Measurements from ENCODE around the gene RANBP10. TPM values are rescaled to one million over a fixed set of nuclear protein-coding genes. Genes with fewer than 3 reads are reported as not detected.

RANBP10 gene
- total and polyA plus RNA-seq, 4 donors: 9.8 to 15.5 (median 13.8) TPM

DNA sequence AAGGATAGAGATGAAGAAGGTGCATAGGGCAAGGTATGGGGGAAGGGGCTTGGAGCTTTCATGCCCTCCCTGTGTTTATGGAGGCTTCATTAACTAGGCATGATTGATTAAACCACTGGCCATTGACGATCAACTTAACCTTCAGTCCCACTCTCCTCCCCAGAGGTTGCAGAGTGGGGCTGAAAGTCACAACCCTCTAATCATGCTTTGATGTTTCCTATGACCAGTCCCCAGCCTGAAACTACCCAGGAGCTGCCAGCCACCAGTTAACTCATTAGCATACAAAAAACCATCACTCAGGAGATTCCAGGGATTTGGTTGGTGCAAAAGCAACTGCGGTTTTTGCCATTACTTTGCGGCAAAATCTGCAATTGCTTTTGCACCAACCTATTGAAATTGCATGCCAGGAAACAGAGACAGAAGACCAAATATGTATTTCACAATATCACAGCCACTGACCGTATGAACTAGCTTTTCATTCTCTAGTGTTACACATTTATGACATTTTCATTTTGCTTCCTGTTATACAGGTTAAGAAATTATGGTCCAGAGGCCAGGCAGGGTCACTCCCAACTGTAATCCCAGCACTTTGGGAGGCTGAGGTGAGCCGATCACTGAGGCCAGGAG is 92.6 kb downstream of the RANBP10 start:
- no peaks in the 10 kb centered on the region for H3K27me3 ChIP-seq (ENCODE audit: control insufficient read depth in 4 of 4, insufficient read depth in 4 of 4, low read length in 3 of 4)
- H3K4me3 ChIP-seq (ENCODE audit: low read depth in 1 of 3, low read length in 3 of 3): no peak overlapping the region

DNA sequence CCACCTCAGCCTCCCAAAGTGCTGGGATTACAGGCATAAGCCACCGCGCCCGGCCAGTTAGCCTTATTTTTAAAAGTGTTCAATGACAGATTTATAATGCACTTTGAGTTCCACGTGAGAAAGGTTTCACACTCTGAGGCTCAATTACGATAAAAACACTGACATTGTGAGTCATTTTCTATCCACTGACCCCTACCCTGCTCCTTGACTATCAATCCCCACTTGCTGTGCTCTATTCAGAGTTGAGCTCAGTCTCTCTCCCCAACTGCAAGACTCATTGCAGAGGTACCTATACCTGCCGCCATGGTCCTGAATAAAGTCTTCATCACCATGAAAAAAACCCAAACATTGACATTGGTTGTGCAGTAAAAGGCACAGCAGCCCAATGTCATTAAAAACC is 95.8 kb downstream of the RANBP10 start:
- H3K27ac ChIP-seq (ENCODE audit: low read depth in 1 of 2, low read length in 2 of 2): no peak overlapping the region
- no peaks in the 10 kb centered on the region for H3K9me3 ChIP-seq (ENCODE audit: control insufficient read depth in 4 of 4, low read length in 3 of 4)
- peaks cover 0 to 4% (median 0%) of the 10 kb centered on the region in 4 donors for H3K36me3 ChIP-seq (ENCODE audit: control insufficient read depth in 4 of 4, insufficient read depth in 3 of 4, low read depth in 1 of 4, low read length in 3 of 4)
- no peaks in the 10 kb centered on the region for H3K27me3 ChIP-seq (ENCODE audit: control insufficient read depth in 4 of 4, insufficient read depth in 4 of 4, low read length in 3 of 4)
- H3K9ac ChIP-seq (ENCODE audit: low read depth in 1 of 2, low read length in 2 of 2): no peak overlapping the region
- H3K4me1 ChIP-seq (ENCODE audit: control insufficient read depth in 4 of 4, insufficient read depth in 4 of 4, low read length in 3 of 4): peaks cover 5 to 29% (median 16%) of the 10 kb centered on the region in 4 donors
- DNase-seq (ENCODE audit: low spot score): no peak
- no peak overlapping the region for H3K4me3 ChIP-seq (ENCODE audit: low read depth in 1 of 3, low read length in 3 of 3)
- TF ChIP-seq TAF1 (conservative IDR thresholded peaks at IDR 0.05) (no peak), FOXA2 (IDR thresholded peaks at IDR 0.05) (no peak), EGR1 (IDR thresholded peaks at IDR 0.05; ENCODE audit: low read depth in 2 of 2) (no peak), FOXA1 (IDR thresholded peaks at IDR 0.05) (no peak), SP1 (IDR thresholded peaks at IDR 0.05) (no peak), GABPA (IDR thresholded peaks at IDR 0.05 in 1 of 2, conservative IDR thresholded peaks at IDR 0.05 in 1 of 2) (no peak), YY1 (IDR thresholded peaks at IDR 0.05) (no peak), NR2F2 (IDR thresholded peaks at IDR 0.05) (no peak), HNF4G (IDR thresholded peaks at IDR 0.05) (no peak), HNF4A (conservative IDR thresholded peaks at IDR 0.05) (no peak), JUND (IDR thresholded peaks at IDR 0.05) (no peak), RXRA (IDR thresholded peaks at IDR 0.05) (no peak), RAD21 (IDR thresholded peaks at IDR 0.05) (no peak)
- TF ChIP-seq, protein P1, sequence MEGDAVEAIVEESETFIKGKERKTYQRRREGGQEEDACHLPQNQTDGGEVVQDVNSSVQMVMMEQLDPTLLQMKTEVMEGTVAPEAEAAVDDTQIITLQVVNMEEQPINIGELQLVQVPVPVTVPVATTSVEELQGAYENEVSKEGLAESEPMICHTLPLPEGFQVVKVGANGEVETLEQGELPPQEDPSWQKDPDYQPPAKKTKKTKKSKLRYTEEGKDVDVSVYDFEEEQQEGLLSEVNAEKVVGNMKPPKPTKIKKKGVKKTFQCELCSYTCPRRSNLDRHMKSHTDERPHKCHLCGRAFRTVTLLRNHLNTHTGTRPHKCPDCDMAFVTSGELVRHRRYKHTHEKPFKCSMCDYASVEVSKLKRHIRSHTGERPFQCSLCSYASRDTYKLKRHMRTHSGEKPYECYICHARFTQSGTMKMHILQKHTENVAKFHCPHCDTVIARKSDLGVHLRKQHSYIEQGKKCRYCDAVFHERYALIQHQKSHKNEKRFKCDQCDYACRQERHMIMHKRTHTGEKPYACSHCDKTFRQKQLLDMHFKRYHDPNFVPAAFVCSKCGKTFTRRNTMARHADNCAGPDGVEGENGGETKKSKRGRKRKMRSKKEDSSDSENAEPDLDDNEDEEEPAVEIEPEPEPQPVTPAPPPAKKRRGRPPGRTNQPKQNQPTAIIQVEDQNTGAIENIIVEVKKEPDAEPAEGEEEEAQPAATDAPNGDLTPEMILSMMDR (IDR thresholded peaks at IDR 0.05; ENCODE audit: low read depth, low read length, missing input control): no peak
- TF ChIP-seq, protein P2, sequence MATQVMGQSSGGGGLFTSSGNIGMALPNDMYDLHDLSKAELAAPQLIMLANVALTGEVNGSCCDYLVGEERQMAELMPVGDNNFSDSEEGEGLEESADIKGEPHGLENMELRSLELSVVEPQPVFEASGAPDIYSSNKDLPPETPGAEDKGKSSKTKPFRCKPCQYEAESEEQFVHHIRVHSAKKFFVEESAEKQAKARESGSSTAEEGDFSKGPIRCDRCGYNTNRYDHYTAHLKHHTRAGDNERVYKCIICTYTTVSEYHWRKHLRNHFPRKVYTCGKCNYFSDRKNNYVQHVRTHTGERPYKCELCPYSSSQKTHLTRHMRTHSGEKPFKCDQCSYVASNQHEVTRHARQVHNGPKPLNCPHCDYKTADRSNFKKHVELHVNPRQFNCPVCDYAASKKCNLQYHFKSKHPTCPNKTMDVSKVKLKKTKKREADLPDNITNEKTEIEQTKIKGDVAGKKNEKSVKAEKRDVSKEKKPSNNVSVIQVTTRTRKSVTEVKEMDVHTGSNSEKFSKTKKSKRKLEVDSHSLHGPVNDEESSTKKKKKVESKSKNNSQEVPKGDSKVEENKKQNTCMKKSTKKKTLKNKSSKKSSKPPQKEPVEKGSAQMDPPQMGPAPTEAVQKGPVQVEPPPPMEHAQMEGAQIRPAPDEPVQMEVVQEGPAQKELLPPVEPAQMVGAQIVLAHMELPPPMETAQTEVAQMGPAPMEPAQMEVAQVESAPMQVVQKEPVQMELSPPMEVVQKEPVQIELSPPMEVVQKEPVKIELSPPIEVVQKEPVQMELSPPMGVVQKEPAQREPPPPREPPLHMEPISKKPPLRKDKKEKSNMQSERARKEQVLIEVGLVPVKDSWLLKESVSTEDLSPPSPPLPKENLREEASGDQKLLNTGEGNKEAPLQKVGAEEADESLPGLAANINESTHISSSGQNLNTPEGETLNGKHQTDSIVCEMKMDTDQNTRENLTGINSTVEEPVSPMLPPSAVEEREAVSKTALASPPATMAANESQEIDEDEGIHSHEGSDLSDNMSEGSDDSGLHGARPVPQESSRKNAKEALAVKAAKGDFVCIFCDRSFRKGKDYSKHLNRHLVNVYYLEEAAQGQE (IDR thresholded peaks at IDR 0.05): no peak
- TF ChIP-seq, protein P3, sequence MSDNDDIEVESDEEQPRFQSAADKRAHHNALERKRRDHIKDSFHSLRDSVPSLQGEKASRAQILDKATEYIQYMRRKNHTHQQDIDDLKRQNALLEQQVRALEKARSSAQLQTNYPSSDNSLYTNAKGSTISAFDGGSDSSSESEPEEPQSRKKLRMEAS (IDR thresholded peaks at IDR 0.05): no peak
- TF ChIP-seq, protein P4, sequence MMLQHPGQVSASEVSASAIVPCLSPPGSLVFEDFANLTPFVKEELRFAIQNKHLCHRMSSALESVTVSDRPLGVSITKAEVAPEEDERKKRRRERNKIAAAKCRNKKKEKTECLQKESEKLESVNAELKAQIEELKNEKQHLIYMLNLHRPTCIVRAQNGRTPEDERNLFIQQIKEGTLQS (IDR thresholded peaks at IDR 0.05): no peak
- TF ChIP-seq, protein P5, sequence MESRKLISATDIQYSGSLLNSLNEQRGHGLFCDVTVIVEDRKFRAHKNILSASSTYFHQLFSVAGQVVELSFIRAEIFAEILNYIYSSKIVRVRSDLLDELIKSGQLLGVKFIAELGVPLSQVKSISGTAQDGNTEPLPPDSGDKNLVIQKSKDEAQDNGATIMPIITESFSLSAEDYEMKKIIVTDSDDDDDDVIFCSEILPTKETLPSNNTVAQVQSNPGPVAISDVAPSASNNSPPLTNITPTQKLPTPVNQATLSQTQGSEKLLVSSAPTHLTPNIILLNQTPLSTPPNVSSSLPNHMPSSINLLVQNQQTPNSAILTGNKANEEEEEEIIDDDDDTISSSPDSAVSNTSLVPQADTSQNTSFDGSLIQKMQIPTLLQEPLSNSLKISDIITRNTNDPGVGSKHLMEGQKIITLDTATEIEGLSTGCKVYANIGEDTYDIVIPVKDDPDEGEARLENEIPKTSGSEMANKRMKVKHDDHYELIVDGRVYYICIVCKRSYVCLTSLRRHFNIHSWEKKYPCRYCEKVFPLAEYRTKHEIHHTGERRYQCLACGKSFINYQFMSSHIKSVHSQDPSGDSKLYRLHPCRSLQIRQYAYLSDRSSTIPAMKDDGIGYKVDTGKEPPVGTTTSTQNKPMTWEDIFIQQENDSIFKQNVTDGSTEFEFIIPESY (IDR thresholded peaks at IDR 0.05): no peak
- WGBS: 95% methylated on average over 6 of the region's 6 CpGs

More for the DNA sequence above, 92.6 kb downstream of the RANBP10 start:
- peaks cover 5 to 52% (median 32%) of the 10 kb centered on the region in 4 donors for H3K4me1 ChIP-seq (ENCODE audit: control insufficient read depth in 4 of 4, insufficient read depth in 4 of 4, low read length in 3 of 4)
- 55% methylated on average over 5 of the region's 5 CpGs for WGBS
- no peaks in the 10 kb centered on the region for H3K9me3 ChIP-seq (ENCODE audit: control insufficient read depth in 4 of 4, low read length in 3 of 4)
- peaks cover 0 to 4% (median 0%) of the 10 kb centered on the region in 4 donors for H3K36me3 ChIP-seq (ENCODE audit: control insufficient read depth in 4 of 4, insufficient read depth in 3 of 4, low read depth in 1 of 4, low read length in 3 of 4)
- no peak for TF ChIP-seq EGR1 (IDR thresholded peaks at IDR 0.05; ENCODE audit: low read depth in 2 of 2)
- TF ChIP-seq JUND (IDR thresholded peaks at IDR 0.05): no peak
- no peak for TF ChIP-seq FOXA2 (IDR thresholded peaks at IDR 0.05)
- TF ChIP-seq, protein P4 (IDR thresholded peaks at IDR 0.05): no peak
- no peak for TF ChIP-seq RXRA (IDR thresholded peaks at IDR 0.05)
- TF ChIP-seq, protein P1 (IDR thresholded peaks at IDR 0.05; ENCODE audit: low read depth, low read length, missing input control): no peak
- TF ChIP-seq FOXA1 (IDR thresholded peaks at IDR 0.05): no peak
- no peak for TF ChIP-seq HNF4G (IDR thresholded peaks at IDR 0.05)
- H3K9ac ChIP-seq (ENCODE audit: low read depth in 1 of 2, low read length in 2 of 2): no peak overlapping the region
- no peak for DNase-seq (ENCODE audit: low spot score)
- H3K27ac ChIP-seq (ENCODE audit: low read depth in 1 of 2, low read length in 2 of 2): no peak overlapping the region

All from liver (tissue), 9 donors.